ENCODE measurements around the gene CPED1.

CPED1 gene

GRCh38 chr7:121180436-121181063 is 192.0 kb downstream of the CPED1 start:
- TF ChIP-seq TAF1 (IDR thresholded peaks at IDR 0.05; ENCODE audit: borderline replicate concordance, insufficient read depth, low read length) (no peak), POLR2AphosphoS5 (IDR thresholded peaks at IDR 0.05; ENCODE audit: low read depth, low read length) (no peak), SIN3A (IDR thresholded peaks at IDR 0.05; ENCODE audit: borderline replicate concordance, insufficient read depth, low read length) (no peak), FOXP2 (optimal IDR thresholded peaks at IDR 0.05; ENCODE audit: borderline replicate concordance, extremely low read depth, extremely low read length, insufficient read depth) (no peak)
- TF ChIP-seq, protein P1, sequence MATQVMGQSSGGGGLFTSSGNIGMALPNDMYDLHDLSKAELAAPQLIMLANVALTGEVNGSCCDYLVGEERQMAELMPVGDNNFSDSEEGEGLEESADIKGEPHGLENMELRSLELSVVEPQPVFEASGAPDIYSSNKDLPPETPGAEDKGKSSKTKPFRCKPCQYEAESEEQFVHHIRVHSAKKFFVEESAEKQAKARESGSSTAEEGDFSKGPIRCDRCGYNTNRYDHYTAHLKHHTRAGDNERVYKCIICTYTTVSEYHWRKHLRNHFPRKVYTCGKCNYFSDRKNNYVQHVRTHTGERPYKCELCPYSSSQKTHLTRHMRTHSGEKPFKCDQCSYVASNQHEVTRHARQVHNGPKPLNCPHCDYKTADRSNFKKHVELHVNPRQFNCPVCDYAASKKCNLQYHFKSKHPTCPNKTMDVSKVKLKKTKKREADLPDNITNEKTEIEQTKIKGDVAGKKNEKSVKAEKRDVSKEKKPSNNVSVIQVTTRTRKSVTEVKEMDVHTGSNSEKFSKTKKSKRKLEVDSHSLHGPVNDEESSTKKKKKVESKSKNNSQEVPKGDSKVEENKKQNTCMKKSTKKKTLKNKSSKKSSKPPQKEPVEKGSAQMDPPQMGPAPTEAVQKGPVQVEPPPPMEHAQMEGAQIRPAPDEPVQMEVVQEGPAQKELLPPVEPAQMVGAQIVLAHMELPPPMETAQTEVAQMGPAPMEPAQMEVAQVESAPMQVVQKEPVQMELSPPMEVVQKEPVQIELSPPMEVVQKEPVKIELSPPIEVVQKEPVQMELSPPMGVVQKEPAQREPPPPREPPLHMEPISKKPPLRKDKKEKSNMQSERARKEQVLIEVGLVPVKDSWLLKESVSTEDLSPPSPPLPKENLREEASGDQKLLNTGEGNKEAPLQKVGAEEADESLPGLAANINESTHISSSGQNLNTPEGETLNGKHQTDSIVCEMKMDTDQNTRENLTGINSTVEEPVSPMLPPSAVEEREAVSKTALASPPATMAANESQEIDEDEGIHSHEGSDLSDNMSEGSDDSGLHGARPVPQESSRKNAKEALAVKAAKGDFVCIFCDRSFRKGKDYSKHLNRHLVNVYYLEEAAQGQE (IDR thresholded peaks at IDR 0.05; ENCODE audit: insufficient read depth in 1 of 2, low read depth in 2 of 2, low read length in 2 of 2), result no peak

GRCh38 chr7:121181357-121181756 is 192.8 kb downstream of the CPED1 start:
- TF ChIP-seq, protein P1 (IDR thresholded peaks at IDR 0.05; ENCODE audit: insufficient read depth in 1 of 2, low read depth in 2 of 2, low read length in 2 of 2), result no peak
- TF ChIP-seq TAF1 (IDR thresholded peaks at IDR 0.05; ENCODE audit: borderline replicate concordance, insufficient read depth, low read length), result no peak
- TF ChIP-seq POLR2AphosphoS5 (IDR thresholded peaks at IDR 0.05; ENCODE audit: low read depth, low read length), result no peak
- TF ChIP-seq FOXP2 (optimal IDR thresholded peaks at IDR 0.05; ENCODE audit: borderline replicate concordance, extremely low read depth, extremely low read length, insufficient read depth), result no peak
- no peak for TF ChIP-seq SIN3A (IDR thresholded peaks at IDR 0.05; ENCODE audit: borderline replicate concordance, insufficient read depth, low read length)

DNA sequence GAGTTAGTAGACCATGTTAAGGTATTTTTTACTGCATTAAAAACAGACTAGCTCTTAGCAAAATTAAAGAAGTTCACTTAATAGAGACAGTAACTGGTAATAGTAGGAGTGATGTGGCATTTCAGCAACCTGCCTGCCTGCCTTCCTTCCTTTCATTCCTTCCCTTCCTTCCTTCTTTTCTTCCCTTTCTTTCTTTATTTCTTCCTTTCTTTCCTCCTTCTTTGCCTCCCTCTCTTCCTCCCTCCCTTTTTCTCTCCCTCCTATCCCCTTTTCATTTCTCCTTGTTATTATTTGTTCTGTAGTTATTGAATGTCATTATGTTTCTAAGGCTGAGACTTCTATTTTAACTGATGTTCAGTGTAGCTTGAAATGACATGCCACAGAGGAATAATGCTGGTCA is 193.8 kb downstream of the CPED1 start:
- TF ChIP-seq, protein P1 (IDR thresholded peaks at IDR 0.05; ENCODE audit: insufficient read depth in 1 of 2, low read depth in 2 of 2, low read length in 2 of 2), result no peak
- no peak for TF ChIP-seq POLR2AphosphoS5 (IDR thresholded peaks at IDR 0.05; ENCODE audit: low read depth, low read length)
- no peak for TF ChIP-seq FOXP2 (optimal IDR thresholded peaks at IDR 0.05; ENCODE audit: borderline replicate concordance, extremely low read depth, extremely low read length, insufficient read depth)
- TF ChIP-seq SIN3A (IDR thresholded peaks at IDR 0.05; ENCODE audit: borderline replicate concordance, insufficient read depth, low read length), result no peak
- no peak for TF ChIP-seq TAF1 (IDR thresholded peaks at IDR 0.05; ENCODE audit: borderline replicate concordance, insufficient read depth, low read length)

DNA sequence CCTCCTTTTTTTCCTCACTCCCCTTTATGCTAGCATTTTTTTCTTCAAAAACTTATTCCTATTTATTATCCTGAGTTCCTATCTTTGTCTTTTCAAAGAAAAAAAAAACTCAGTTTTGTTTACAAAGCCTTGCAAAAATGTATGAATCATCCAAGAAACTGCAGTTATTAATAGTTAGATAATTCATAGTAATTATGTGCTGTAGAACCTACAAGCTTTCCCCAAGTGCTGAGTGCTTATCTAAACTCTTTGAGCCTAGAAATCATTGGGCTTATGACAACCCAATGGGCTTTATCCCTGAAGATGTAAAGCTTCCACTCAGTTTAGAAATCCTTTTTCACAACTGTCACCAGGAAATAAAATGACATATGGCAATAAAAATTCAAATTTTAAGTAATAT is 194.4 kb downstream of the CPED1 start:
- TF ChIP-seq TAF1 (IDR thresholded peaks at IDR 0.05; ENCODE audit: borderline replicate concordance, insufficient read depth, low read length) (no peak), FOXP2 (optimal IDR thresholded peaks at IDR 0.05; ENCODE audit: borderline replicate concordance, extremely low read depth, extremely low read length, insufficient read depth) (no peak), POLR2AphosphoS5 (IDR thresholded peaks at IDR 0.05; ENCODE audit: low read depth, low read length) (no peak), SIN3A (IDR thresholded peaks at IDR 0.05; ENCODE audit: borderline replicate concordance, insufficient read depth, low read length) (no peak)
- TF ChIP-seq, protein P1 (IDR thresholded peaks at IDR 0.05; ENCODE audit: insufficient read depth in 1 of 2, low read depth in 2 of 2, low read length in 2 of 2), result no peak
